ENCODE data around the gene D2HGDH.
"Not testable (repeated sequence)": the region's sequence is repeated elsewhere in the genome, so short reads cannot be mapped to it uniquely, and the experiment has no call there.

Gene D2HGDH

GRCh38 chr2:241751152-241751551 lies 16.7 kb downstream of the D2HGDH start:
- no peak for DNase-seq

- no peak for DNase-seq
Observed at GRCh38 chr2:241751776-241752175, 17.3 kb downstream of the D2HGDH start.

- no peak for DNase-seq
Observed at GRCh38 chr2:241752253-241752652, 17.8 kb downstream of the D2HGDH start.

GRCh38 chr2:241752689-241753276 lies 18.4 kb downstream of the D2HGDH start:
- no peak for DNase-seq

- no peak for DNase-seq
Observed at GRCh38 chr2:241753493-241753892, 19.1 kb downstream of the D2HGDH start.

GRCh38 chr2:241754042-241754441 lies 19.6 kb downstream of the D2HGDH start:
- no peak for DNase-seq

GRCh38 chr2:241755166-241755565 lies 20.7 kb downstream of the D2HGDH start:
- no peak for DNase-seq

- no peak for DNase-seq
Observed at GRCh38 chr2:241755777-241756176, 21.3 kb downstream of the D2HGDH start.

- DNase-seq = no peak
Observed at GRCh38 chr2:241759067-241759807, 24.8 kb downstream of the D2HGDH start.

- DNase-seq = not testable (repeated sequence)
Observed at GRCh38 chr2:241759893-241760292, 25.5 kb downstream of the D2HGDH start.

GRCh38 chr2:241760301-241760771 lies 25.9 kb downstream of the D2HGDH start:
- no peak for DNase-seq

GRCh38 chr2:241762321-241762932 lies 28.0 kb downstream of the D2HGDH start:
- DNase-seq = peak; percentile 12

- DNase-seq = no peak
Observed at GRCh38 chr2:241762933-241763369, 28.5 kb downstream of the D2HGDH start.

- DNase-seq = no peak
Observed at GRCh38 chr2:241763551-241764274, 29.3 kb downstream of the D2HGDH start.

- no peak for DNase-seq
Observed at GRCh38 chr2:241764275-241765241, 30.1 kb downstream of the D2HGDH start.

GRCh38 chr2:241767464-241768250 lies 33.2 kb downstream of the D2HGDH start:
- DNase-seq = no peak

- DNase-seq = no peak
Observed at GRCh38 chr2:241768251-241768711, 33.9 kb downstream of the D2HGDH start.

GRCh38 chr2:241768850-241769249 lies 34.4 kb downstream of the D2HGDH start:
- no peak for DNase-seq

GRCh38 chr2:241769819-241770184 lies 35.4 kb downstream of the D2HGDH start:
- DNase-seq = no peak

- no peak for DNase-seq
Observed at GRCh38 chr2:241770185-241770935, 35.9 kb downstream of the D2HGDH start.

GRCh38 chr2:241770936-241771285 lies 36.5 kb downstream of the D2HGDH start:
- no peak for DNase-seq

Measured in NCI-H774 (cell line).